Tibial nerve (tissue), 4 donors: ENCODE data around the gene GPR15LG.
"Not testable (repeated sequence)": the region's sequence is repeated elsewhere in the genome, so short reads cannot be mapped to it uniquely, and the experiment has no call there.

Experiments used
- EP300 ChIP-seq, 2 donors: sonication (generic); formaldehyde crosslinking; IDR thresholded peaks; one replicate each; pipeline ENCODE4 v1.6.1; 2017; ENCODE audit warnings: antibody characterized with exemption in 2 of 2, mild to moderate bottlenecking in 1 of 2
- POLR2A ChIP-seq, 2 donors: fragments of 450-650 bp; IDR thresholded peaks; one replicate each; pipeline ENCODE4 v1.6.1; 2017; ENCODE audit warnings: antibody characterized with exemption in 2 of 2, mild to moderate bottlenecking in 2 of 2, moderate library complexity in 2 of 2
- TF ChIP-seq, protein P1 (sequence below), 5 experiments: fragments of 200-600 bp in 3 of 5; fragments of 450-650 bp in 2 of 5; sonication (generic) in 3 of 5; IDR thresholded peaks; one replicate each; pipeline ENCODE4 v1.5.1; 2016 to 2019; ENCODE audit warnings: antibody characterized with exemption in 5 of 5, mild to moderate bottlenecking in 3 of 5, moderate library complexity in 2 of 5

DNA sequence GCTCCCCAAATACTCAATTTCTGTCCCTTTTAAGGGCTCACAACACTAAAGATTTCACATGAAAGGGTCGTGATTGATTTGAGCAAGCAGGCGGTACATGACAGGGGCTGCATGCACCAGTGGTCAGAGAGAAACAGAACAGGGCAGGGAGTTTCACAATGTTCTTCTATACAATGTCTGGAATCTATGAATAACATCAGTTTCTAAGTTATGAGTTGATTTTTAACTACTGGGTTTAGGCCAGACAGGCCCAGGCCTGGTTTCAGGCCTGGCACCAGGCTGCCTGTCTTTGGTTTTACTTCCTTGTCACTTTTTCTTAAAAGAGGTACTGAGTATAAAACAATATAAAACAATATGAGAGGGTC is 6.3 kb upstream of the GPR15LG start:
- TF ChIP-seq, protein P1, sequence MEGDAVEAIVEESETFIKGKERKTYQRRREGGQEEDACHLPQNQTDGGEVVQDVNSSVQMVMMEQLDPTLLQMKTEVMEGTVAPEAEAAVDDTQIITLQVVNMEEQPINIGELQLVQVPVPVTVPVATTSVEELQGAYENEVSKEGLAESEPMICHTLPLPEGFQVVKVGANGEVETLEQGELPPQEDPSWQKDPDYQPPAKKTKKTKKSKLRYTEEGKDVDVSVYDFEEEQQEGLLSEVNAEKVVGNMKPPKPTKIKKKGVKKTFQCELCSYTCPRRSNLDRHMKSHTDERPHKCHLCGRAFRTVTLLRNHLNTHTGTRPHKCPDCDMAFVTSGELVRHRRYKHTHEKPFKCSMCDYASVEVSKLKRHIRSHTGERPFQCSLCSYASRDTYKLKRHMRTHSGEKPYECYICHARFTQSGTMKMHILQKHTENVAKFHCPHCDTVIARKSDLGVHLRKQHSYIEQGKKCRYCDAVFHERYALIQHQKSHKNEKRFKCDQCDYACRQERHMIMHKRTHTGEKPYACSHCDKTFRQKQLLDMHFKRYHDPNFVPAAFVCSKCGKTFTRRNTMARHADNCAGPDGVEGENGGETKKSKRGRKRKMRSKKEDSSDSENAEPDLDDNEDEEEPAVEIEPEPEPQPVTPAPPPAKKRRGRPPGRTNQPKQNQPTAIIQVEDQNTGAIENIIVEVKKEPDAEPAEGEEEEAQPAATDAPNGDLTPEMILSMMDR (IDR thresholded peaks at IDR 0.05) = not testable (repeated sequence)
- not testable (repeated sequence) for TF ChIP-seq POLR2A, EP300 (IDR thresholded peaks at IDR 0.05)
